CD4-positive, alpha-beta T cell treated with Interleukin-4 for 4 hours (primary cell): Measurements from ENCODE around the gene FTCD.
"Not testable (repeated sequence)": the region's sequence is repeated elsewhere in the genome, so short reads cannot be mapped to it uniquely, and the experiment has no call there.

Source experiments
- DNase-seq: peaks from one replicate; pipeline ENCODE4 v3.0.0-alpha.2; 2020

FTCD gene

GRCh38 chr21:46188226-46189212 is 33.1 kb upstream of the FTCD start:
- no peak for DNase-seq

GRCh38 chr21:46187814-46188213 is 32.4 kb upstream of the FTCD start:
- no peak for DNase-seq

GRCh38 chr21:46187261-46187660 is 31.9 kb upstream of the FTCD start:
- DNase-seq = no peak

- no peak for DNase-seq
Observed at GRCh38 chr21:46185716-46186115, 30.3 kb upstream of the FTCD start.

- peak; percentile 70 for DNase-seq
Observed at GRCh38 chr21:46184625-46185555, 29.5 kb upstream of the FTCD start.

GRCh38 chr21:46183910-46184624 is 28.7 kb upstream of the FTCD start, which contains the start of gene SPATC1L:
Gene SPATC1L (minus strand): TSS chr21:46184459. CDS start chr21:46182816, 1,643 bp downstream.
- DNase-seq = peak; percentile 30

- DNase-seq = not testable (repeated sequence)
Observed at GRCh38 chr21:46183337-46183909, 28.0 kb upstream of the FTCD start.

GRCh38 chr21:46182548-46183336 is 27.4 kb upstream of the FTCD start:
- DNase-seq = no peak

- DNase-seq = no peak
Observed at GRCh38 chr21:46181953-46182547, 26.7 kb upstream of the FTCD start.

GRCh38 chr21:46181436-46181835 is 26.1 kb upstream of the FTCD start:
- no peak for DNase-seq

- no peak for DNase-seq
Observed at GRCh38 chr21:46180778-46181391, 25.5 kb upstream of the FTCD start.

- no peak for DNase-seq
Observed at GRCh38 chr21:46180079-46180722, 24.8 kb upstream of the FTCD start.

- DNase-seq = no peak
Observed at GRCh38 chr21:46179708-46180078, 24.3 kb upstream of the FTCD start.

- no peak for DNase-seq
Observed at GRCh38 chr21:46178961-46179360, 23.6 kb upstream of the FTCD start.

- not testable (repeated sequence) for DNase-seq
Observed at GRCh38 chr21:46176443-46177129, 21.2 kb upstream of the FTCD start.

GRCh38 chr21:46173573-46173972 is 18.2 kb upstream of the FTCD start:
- no peak for DNase-seq

GRCh38 chr21:46172863-46173528 is 17.6 kb upstream of the FTCD start:
- no peak for DNase-seq

GRCh38 chr21:46171996-46172862 is 16.9 kb upstream of the FTCD start:
- no peak for DNase-seq
